ENCODE data around the gene CEACAM8.

Gene CEACAM8

DNA sequence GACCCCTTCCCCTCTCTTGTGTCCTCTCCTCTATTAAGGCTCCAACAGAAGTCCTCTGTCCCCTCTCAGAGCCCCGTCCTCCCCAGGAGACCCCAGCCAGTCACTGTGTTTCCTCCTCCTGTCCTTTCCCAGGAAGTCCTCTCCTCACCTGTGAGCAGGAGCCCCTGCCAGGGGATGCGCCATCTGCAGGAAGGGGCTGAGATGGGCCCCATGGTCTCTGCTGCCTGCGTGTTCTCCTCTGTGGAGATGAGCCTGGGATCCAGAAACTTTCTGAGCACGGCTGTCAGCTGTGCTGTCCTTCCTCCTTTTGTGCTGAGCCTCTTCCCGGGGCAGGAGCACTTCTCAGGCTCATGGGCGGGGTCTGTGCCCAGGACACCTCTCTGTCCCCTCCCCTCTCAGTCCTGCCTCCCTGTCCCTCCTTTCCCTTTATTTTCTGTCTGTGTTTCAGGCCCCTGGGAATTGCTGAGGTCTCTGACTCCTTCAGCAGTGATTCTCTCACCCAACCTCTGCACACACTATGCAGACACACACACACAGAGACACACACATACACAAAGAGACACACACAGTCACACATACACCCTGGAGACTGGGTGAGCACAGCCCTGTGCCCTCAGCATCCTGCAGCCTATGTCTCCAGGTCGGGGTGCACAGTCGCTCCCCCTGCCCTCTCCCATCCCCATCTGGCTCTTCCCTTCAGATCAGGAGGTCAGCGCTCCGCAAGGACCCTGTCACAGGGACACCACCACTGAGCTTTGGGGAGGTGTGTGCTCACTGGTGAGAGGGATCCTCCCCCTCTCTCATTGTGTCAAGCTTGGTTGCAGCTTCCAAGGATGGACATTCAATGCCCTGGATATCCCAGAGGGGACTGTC lies at the start of gene CEACAM8:
Gene CEACAM8 (minus strand): TSS at position 308 of the 873 bp plus-strand sequence. CDS start 96 bp downstream, at position 212.
- TF ChIP-seq CTCF (IDR thresholded peaks at IDR 0.05) = no peak

DNA sequence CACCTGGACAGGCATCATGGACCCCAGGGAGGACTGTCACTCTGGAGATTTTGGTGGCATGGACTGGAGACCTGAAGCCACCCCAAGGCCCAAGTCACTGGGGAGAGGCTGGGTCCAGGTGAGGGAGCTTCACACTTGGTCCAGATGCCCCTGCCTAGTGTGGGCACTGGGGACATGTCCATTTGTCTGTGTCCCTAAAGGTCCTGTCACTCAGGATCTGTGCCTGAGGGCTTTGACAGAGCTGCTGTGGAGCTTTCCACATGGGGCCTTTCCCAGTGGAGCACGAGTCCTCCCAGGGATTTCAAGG lies 40.5 kb upstream of the CEACAM8 start:
- TF ChIP-seq CTCF (IDR thresholded peaks at IDR 0.05) = no peak

DNA sequence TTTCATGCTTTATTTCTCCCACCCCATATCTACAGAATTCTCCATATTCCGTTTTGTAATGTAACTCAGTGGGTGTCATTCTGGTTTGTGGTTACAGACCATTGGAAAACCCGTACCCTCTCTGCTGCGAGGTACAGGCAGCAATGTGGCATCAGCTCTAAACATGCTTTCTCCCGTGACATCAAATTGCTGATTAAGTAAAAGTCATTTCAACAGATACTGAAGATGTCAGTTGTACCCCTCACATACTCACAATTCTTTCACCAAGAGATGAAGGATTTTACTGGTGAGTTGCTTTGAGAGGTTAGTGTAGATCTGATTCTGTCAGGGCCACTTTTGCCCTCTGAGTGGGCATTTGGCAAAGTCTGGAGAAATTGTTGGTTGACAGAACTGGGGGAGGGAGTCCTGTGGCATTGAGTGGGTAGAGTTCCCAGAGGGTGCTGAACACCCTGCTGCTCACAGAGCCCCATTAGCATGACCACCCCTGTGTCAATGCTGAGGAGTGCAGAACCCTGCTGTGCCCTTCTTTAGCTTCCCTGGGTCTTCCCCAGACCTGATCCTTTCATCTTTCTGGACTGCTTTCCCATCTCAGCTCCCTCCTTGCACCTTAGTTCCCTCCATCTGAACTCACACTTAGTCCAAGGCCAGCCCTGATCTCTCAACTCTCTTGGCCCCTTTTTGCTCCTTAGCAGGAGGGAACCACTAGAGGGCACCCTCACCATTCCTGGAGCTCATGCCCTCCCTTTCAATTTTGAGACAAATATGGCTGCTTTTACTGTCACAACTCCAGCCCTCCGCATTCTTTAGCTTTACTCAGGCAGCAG lies 39.9 kb upstream of the CEACAM8 start:
- TF ChIP-seq CTCF (IDR thresholded peaks at IDR 0.05) = peak; percentile 55

- no peak for TF ChIP-seq CTCF (IDR thresholded peaks at IDR 0.05)
Observed at GRCh38 chr19:42629191-42629590, 34.5 kb upstream of the CEACAM8 start.

DNA sequence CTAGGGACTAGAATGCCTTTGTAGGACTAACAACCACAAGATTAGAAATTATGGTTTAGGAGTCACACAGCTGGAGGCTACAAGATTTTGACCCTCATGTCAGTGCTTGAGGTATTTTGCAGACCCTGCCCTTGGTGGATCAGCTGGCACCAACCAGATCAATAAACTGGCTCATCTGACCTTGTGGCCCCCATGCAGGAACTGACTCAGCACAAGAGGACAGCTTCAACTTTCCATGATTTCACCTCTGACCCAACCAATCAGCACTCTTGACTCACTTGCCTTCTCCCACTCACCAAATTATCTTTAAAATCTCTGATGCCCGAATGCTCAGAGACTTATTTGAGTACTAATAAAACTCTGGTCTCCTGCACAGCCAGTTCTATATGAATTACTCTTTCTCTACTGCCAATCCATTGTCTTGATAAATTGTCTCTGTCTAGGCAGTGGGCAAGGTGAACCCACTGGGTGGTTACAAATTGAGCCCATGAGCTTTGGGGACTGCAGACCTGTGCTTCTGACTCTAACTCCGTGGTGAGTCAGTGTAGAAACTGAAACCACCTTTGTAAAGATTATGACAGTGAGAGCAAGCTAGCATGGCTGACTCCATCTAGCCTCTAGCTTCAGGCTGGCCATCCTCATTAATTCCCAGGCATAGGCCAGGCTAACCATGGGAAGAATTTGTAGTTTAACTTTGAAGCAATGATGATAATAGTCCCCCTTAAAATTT lies 33.9 kb upstream of the CEACAM8 start:
- TF ChIP-seq CTCF (IDR thresholded peaks at IDR 0.05) = no peak

DNA sequence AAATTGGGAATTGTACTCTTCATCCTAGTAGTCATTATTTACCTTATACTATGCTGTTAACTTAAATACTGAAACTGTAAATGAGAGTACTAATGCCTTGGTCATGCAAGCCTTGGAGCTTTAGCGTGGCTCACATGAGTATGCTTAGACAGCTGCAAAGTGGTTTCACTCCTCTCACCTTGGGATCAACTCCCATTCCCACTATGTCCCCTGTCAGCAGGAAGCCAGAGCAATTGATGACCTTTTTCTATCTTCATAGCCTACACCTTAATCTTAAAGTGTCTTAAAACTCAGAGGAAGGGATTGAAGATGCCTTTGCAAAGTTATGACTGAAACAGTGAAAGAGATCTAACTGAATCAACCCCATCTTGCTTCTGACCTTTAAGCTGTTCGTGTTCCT lies 33.2 kb upstream of the CEACAM8 start:
- no peak for TF ChIP-seq CTCF (IDR thresholded peaks at IDR 0.05)

DNA sequence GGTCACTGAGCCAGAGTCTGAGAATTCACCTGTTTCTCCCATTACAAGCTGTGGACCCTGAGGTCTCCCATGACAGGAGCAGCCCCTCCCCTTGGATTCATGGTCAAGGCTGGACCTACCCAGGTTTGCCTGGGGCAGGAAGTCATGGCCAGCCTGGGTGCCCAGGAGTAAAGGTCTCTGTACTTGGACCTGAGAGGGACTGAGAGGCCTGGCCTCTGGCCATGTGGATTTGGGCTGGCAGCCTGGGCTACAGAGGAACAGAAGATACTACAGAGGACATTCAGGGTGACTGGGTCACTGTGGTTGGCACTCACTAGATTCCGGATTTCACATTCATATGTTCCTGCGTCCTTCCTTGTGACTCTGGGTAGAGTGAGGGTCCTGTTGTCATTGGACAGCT lies 31.5 kb upstream of the CEACAM8 start:
- no peak for TF ChIP-seq CTCF (IDR thresholded peaks at IDR 0.05)

Measured in LNCAP (cell line).